HepG2 (cell line): ENCODE results near the gene MST1.

Experiments
- ASH2L ChIP-seq: fragments of 300-600, 200-600 bp; sonication (generic); IDR thresholded peaks from 2 replicates; pipeline ENCODE4 v1.7.0; 2017; ENCODE audit warnings: low read depth, mild to moderate bottlenecking, moderate library complexity, mixed read lengths, low read length; ENCODE audit not compliant: insufficient read length
- BRCA1 ChIP-seq: sonication (generic); formaldehyde crosslinking; IDR thresholded peaks from 2 replicates; pipeline ENCODE4 v1.4.0; 2020; ENCODE audit warnings: missing genetic modification reagents
- CREM ChIP-seq, 2 experiments: sonication (generic) in 1 of 2; formaldehyde crosslinking in 1 of 2; IDR thresholded peaks; 2 replicates each; pipeline versions ENCODE4 v1.4.0 to v1.6.1; 2016 to 2020; ENCODE audit warnings: antibody characterized with exemption in 1 of 2, mild to moderate bottlenecking in 1 of 2, missing genetic modification reagents in 1 of 2
- ELF4 ChIP-seq: sonication (generic); formaldehyde crosslinking; IDR thresholded peaks from 2 replicates; pipeline ENCODE4 v1.5.0; 2020; ENCODE audit warnings: missing genetic modification reagents, mild to moderate bottlenecking, moderate library complexity, borderline replicate concordance
- EP300 ChIP-seq, 3 experiments: sonication (generic) in 1 of 3; formaldehyde crosslinking in 1 of 3; IDR thresholded peaks; 2 replicates each; pipeline versions ENCODE4 v1.5.1 to v1.6.1; 2011 to 2020; ENCODE audit warnings: low read depth in 2 of 3, low read length in 2 of 3, borderline replicate concordance in 1 of 3, improper control_type of control experiment in 1 of 3, mild to moderate bottlenecking in 1 of 3, missing genetic modification reagents in 1 of 3, moderate library complexity in 1 of 3
- HMG20B ChIP-seq: conservative IDR thresholded peaks from 2 replicates; pipeline ENCODE4 v1.6.1; 2016; ENCODE audit warnings: missing genetic modification reagents, missing compliant biosample characterization
- HOXA7 ChIP-seq: sonication (generic); formaldehyde crosslinking; IDR thresholded peaks from 2 replicates; pipeline ENCODE4 v1.8.1; 2022; ENCODE audit warnings: mild to moderate bottlenecking, missing genetic modification reagents, moderate library complexity
- MAX ChIP-seq: IDR thresholded peaks from 2 replicates; pipeline ENCODE4 v1.6.1; 2012; ENCODE audit warnings: inconsistent platforms
- PHB2 ChIP-seq: fragments of 450-650 bp; IDR thresholded peaks from 2 replicates; pipeline ENCODE4 v1.6.1; 2018; ENCODE audit not compliant: partially characterized antibody
- PHF21A ChIP-seq: sonication (generic); formaldehyde crosslinking; IDR thresholded peaks from 2 replicates; pipeline ENCODE4 v1.5.0; 2020; ENCODE audit warnings: mild to moderate bottlenecking, missing genetic modification reagents
- RBFOX2 ChIP-seq: fragments of 200-400 bp; formaldehyde crosslinking; IDR thresholded peaks from 2 replicates; pipeline ENCODE4 v1.6.1; 2017; ENCODE audit warnings: low read depth, mild to moderate bottlenecking, low read length
- ZGPAT ChIP-seq: IDR thresholded peaks from 2 replicates; pipeline ENCODE4 v1.6.1; 2016; ENCODE audit warnings: mild to moderate bottlenecking
- ZKSCAN1 ChIP-seq: fragments of 150-350 bp; IDR thresholded peaks from 2 replicates; pipeline ENCODE4 v1.6.1; 2014; ENCODE audit warnings: low read length
- ZNF431 ChIP-seq: sonication (generic); formaldehyde crosslinking; IDR thresholded peaks from 2 replicates; pipeline ENCODE4 v1.9.0; 2022; ENCODE audit warnings: missing genetic modification reagents, low read depth, mild to moderate bottlenecking, borderline replicate concordance

DNA sequence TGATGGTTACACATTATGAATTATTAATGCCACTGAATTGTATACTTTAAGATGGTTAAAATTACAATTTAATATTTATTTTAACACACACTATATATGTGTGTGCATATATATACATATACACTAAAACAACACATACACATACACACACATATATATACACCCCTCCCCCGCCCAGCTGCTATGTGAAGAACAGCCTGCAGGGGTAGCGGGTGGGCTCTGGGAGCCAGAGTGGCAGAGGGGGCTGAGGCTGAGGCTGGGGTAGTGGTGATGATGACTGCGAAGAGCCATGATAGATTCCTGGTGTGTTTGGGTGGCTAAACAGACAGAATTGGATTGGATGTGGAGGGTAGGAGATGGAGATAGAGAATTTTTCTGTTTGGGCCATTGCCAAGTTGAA is 54.5 kb downstream of the MST1 start:
- TF ChIP-seq BRCA1 (CRISPR knock-in tag) (no peak), ZNF431 (CRISPR knock-in tag) (no peak), ELF4 (CRISPR knock-in tag) (no peak), PHF21A (CRISPR knock-in tag) (no peak), ZGPAT (CRISPR knock-in tag) (no peak), MAX (no peak), HOXA7 (no peak), PHB2 (no peak), HMG20B (CRISPR knock-in tag) (no peak), EP300 (IDR thresholded peaks at IDR 0.05; ENCODE audit: low read depth in 2 of 2, low read length in 2 of 2) (no peak), EP300 (CRISPR knock-in tag; IDR thresholded peaks at IDR 0.05; ENCODE audit: borderline replicate concordance) (no peak), RBFOX2 (no peak), CREM (IDR thresholded peaks at IDR 0.05) (no peak), CREM (CRISPR knock-in tag; IDR thresholded peaks at IDR 0.05) (no peak), ASH2L (no peak), ZKSCAN1 (no peak)
